ENCODE data around the gene SERGEF.

DNA sequence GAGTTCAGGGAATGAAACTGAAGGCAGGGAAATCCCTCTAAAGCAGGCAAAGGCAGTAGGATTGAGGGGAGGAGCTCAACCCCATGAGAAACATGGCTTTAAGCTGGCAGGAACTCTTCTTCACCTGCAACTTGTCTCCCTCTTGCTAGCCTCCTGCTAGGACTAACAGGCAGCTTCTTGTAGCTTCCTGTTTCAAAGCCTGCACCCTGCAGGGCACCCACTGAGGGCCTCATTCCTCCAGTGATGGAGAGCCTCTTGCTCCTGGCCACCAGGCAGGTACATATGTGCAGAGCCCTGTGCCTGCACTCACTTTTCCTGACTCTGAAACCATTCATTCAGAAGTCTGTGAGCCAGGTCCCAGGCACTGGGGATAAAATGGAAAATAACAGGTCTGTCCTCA lies 137.0 kb downstream of the SERGEF start:
- TF ChIP-seq, protein P1, sequence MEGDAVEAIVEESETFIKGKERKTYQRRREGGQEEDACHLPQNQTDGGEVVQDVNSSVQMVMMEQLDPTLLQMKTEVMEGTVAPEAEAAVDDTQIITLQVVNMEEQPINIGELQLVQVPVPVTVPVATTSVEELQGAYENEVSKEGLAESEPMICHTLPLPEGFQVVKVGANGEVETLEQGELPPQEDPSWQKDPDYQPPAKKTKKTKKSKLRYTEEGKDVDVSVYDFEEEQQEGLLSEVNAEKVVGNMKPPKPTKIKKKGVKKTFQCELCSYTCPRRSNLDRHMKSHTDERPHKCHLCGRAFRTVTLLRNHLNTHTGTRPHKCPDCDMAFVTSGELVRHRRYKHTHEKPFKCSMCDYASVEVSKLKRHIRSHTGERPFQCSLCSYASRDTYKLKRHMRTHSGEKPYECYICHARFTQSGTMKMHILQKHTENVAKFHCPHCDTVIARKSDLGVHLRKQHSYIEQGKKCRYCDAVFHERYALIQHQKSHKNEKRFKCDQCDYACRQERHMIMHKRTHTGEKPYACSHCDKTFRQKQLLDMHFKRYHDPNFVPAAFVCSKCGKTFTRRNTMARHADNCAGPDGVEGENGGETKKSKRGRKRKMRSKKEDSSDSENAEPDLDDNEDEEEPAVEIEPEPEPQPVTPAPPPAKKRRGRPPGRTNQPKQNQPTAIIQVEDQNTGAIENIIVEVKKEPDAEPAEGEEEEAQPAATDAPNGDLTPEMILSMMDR (IDR thresholded peaks at IDR 0.05; ENCODE audit: insufficient read depth, low read length, poor library complexity, severe bottlenecking): no peak
- no peak for TF ChIP-seq EZH2phosphoT487 (conservative IDR thresholded peaks at IDR 0.05; ENCODE audit: low read length)
